ENCODE measurements around the gene PPTC7.
A peak's percentile ranks its signal among the peaks of the same experiment; 100 is the strongest.
"Not testable (repeated sequence)": the region's sequence is repeated elsewhere in the genome, so short reads cannot be mapped to it uniquely, and the experiment has no call there.

Gene PPTC7

GRCh38 chr12:110531741-110532333 is 51.3 kb downstream of the PPTC7 start:
- no peak for DNase-seq

- DNase-seq: no peak
Measured at GRCh38 chr12:110530511-110530910, 52.6 kb downstream of the PPTC7 start.

DNA sequence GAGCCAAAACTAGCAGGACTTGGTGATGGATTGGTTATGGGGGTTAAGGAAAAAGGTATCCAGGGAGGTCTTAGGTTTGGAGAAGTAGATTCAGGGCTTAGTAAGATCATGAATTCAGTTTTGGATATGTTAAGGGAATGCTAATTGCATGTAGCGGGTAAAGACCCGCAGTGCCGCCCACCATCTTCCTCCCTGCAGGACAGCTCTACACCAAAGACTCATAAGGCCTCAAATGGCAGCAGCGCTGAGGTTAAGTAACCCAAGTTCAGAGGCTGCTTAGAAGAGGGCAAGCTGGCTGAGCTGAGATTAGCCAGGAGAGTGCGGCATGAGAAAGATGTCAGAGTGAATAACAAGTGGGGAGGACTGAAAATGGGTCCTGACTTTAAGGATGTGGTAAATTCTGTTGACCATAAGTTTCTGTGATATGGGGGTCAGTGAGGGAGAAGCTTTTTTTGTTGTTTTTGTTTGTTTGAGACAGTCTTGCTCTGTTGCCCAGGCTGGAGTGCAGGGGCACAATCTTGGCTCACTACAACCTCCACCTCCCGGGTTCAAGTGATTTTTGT is 54.8 kb downstream of the PPTC7 start:
- DNase-seq: no peak

- not testable (repeated sequence) for DNase-seq
Measured at GRCh38 chr12:110520876-110521712, 62.0 kb downstream of the PPTC7 start.

GRCh38 chr12:110518014-110518413 is 65.1 kb downstream of the PPTC7 start:
- DNase-seq: not testable (repeated sequence)

DNA sequence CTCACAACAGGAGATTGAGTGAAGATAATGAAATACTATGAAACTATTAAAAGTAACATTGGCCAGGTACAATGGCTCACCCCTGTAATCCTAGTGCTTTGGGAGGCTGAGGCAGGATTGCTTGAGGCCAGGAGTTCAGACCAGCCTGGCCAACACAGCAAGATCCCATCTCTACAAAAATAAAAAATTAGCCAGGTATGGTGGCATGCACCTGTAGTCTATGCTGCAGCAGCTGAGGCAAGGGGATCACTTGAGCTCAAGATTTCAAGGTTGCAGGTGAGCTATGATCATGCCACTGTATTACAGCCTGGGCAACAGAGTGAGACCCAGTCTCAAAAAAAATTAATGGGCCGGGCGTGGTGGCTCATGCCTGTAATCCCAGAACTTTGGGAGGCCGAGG is 66.1 kb downstream of the PPTC7 start:
- no peak for DNase-seq

DNA sequence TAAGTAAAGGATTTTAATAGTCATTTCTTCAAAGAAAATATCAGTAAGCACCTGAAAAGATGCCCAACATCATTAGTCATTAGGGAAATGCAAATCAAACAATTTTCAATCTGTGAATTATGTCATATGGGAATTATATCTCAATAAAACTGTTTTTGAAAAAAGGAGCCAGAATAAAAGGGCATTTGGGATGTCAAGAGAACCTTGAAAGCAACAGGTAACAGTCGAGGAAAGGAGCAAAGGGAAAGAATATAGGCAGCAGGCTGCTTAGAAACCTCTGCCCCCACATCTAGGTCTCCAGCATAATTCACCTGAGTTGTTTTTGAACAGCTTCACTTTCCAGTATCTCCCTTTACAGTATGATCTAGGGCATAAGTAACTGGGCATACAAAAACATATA is 68.8 kb downstream of the PPTC7 start:
- DNase-seq: no peak

DNA sequence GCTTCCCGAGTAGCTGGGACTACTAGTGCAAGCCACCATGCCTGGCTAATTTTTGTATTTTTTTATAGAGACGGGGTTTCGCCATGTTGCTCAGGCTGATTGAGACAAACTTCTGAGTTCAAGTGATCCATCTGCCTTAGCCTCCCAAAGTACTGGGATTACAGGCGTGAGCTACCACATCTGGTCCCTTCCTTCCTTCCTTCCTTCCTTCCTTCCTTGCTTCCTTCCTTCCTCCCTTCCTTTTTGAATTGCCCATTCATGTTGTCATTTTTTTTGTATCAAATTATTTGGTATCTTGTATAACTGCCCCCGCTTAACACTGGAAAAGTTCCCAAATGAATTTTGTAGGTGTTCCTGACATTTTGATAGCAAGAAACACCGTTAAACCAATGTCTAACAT is 69.3 kb downstream of the PPTC7 start:
- no peak for DNase-seq

GRCh38 chr12:110508071-110508586 is 75.0 kb downstream of the PPTC7 start:
- no peak for DNase-seq

- DNase-seq: no peak
Measured at GRCh38 chr12:110505332-110505731, 77.8 kb downstream of the PPTC7 start.

DNA sequence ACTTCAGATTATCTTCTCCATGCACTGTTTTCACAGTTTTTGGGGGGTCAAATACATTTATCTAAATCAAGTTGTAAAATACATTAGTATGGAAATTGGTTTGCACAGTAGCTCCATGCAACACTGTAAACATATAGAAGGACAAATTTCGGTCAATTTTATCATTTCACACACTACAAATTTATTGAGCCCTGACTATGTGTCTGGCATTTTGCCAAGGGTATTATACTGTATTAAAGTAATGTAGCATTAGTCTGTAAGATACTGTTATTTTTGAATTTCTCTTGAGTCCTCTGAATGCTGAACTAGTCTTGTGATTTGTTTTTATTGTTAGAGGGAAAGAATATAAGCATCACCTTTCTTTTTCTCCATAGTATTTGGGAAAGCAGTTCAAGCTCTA is 79.7 kb downstream of the PPTC7 start:
- DNase-seq: no peak

GRCh38 chr12:110501752-110502738 is 81.1 kb downstream of the PPTC7 start, which contains the start of the genes RAD9B and VPS29:
RAD9B (plus strand) TSS chr12:110502331; CDS start chr12:110502338, 7 bp downstream.
VPS29 (minus strand) TSS chr12:110502111; CDS start chr12:110502051, 60 bp downstream.
- peak; percentile 80 for DNase-seq

GRCh38 chr12:110501399-110501751 is 81.7 kb downstream of the PPTC7 start:
- no peak for DNase-seq

DNA sequence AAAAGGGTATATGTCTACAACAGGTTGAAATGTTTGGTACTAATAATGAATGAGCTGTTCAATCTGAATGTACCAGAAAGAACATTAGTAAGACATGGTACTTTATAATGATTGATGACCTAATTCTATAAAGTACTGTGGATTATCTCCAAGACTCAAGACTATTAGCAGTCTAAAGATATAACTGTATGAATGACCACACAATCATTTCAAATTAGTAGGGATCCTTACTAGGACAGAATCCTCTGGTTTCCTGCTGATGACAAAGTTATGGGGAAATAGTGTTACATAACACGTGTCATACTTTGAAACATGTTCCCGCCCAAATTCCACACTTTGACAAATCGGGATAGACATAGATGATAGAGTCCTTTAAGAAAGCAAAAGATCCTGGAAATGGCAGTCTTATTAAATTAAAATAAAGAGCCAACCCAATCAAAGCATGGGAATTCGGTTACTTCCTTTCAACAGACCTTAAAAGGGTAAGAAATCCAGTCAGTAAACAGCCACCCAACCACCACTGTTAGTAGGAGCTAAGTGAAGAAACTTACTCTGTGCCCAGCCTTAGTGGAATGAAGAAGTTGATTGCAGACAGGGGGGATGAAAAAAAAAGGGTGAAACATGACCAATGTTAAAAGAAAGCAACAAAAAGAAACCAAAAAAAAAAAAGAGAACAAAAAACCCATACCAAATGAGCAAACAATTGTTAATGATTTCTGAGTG is 84.0 kb downstream of the PPTC7 start:
- no peak for DNase-seq

Measured in GOT3 (cell line).